HepG2 (cell line): ENCODE data around the gene NAIF1. TPM values are rescaled to one million over a fixed set of nuclear protein-coding genes. Genes with fewer than 3 reads are reported as not detected.

Experiments used
- ARNT2 ChIP-seq: sonication (generic); formaldehyde crosslinking; IDR thresholded peaks from 2 replicates; pipeline ENCODE4 v1.8.0; 2022; ENCODE audit warnings: mild to moderate bottlenecking, low read depth, missing genetic modification reagents, moderate library complexity
- BRD4 ChIP-seq: sonication (generic); formaldehyde crosslinking; IDR thresholded peaks from 2 replicates; pipeline ENCODE4 v1.4.0; 2020; ENCODE audit warnings: missing genetic modification reagents
- HDAC2 ChIP-seq: sonication (generic); formaldehyde crosslinking; IDR thresholded peaks from 2 replicates; pipeline ENCODE4 v1.4.0; 2020; ENCODE audit warnings: missing genetic modification reagents
- HES4 ChIP-seq: sonication (generic); formaldehyde crosslinking; IDR thresholded peaks from 2 replicates; pipeline ENCODE4 v1.9.0; 2021; ENCODE audit warnings: mild to moderate bottlenecking, missing genetic modification reagents, borderline replicate concordance
- HNF1A ChIP-seq, 2 experiments: sonication (generic) in 1 of 2; formaldehyde crosslinking in 1 of 2; IDR thresholded peaks; 2 replicates each; pipeline versions ENCODE4 v1.4.0 to v1.6.1; 2016 to 2020; ENCODE audit warnings: borderline replicate concordance in 1 of 2, low read depth in 1 of 2, mild to moderate bottlenecking in 1 of 2, missing genetic modification reagents in 1 of 2
- HNF4A ChIP-seq: sonication (generic); formaldehyde crosslinking; IDR thresholded peaks from 2 replicates; pipeline ENCODE4 v1.4.0; 2020; ENCODE audit warnings: missing genetic modification reagents
- IRF1 ChIP-seq: sonication (generic); formaldehyde crosslinking; IDR thresholded peaks from 2 replicates; pipeline ENCODE4 v1.4.0; 2020; ENCODE audit warnings: low read depth, mild to moderate bottlenecking, missing genetic modification reagents
- MED13 ChIP-seq: sonication (generic); formaldehyde crosslinking; IDR thresholded peaks from 2 replicates; pipeline ENCODE4 v1.5.0; 2020; ENCODE audit warnings: missing genetic modification reagents
- NFIC ChIP-seq: IDR thresholded peaks from 2 replicates; pipeline ENCODE4 v1.6.1; 2012; ENCODE audit warnings: mild to moderate bottlenecking, low read length, inconsistent platforms
- NPAS2 ChIP-seq: sonication (generic); formaldehyde crosslinking; IDR thresholded peaks from 2 replicates; pipeline ENCODE4 v1.8.0; 2022; ENCODE audit warnings: mild to moderate bottlenecking, missing genetic modification reagents, borderline replicate concordance
- REXO4 ChIP-seq: sonication (generic); formaldehyde crosslinking; IDR thresholded peaks from 2 replicates; pipeline ENCODE4 v1.8.0; 2022; ENCODE audit warnings: missing genetic modification reagents, mild to moderate bottlenecking, borderline replicate concordance
- RFX1 ChIP-seq: fragments of 450-650 bp; IDR thresholded peaks from 2 replicates; pipeline ENCODE4 v1.6.1; 2017
- SOX5 ChIP-seq: IDR thresholded peaks from 2 replicates; pipeline ENCODE4 v1.6.1; 2016; ENCODE audit warnings: borderline replicate concordance
- SOX6 ChIP-seq, 2 experiments: fragments of 450-650 bp in 1 of 2; sonication (generic) in 1 of 2; formaldehyde crosslinking in 1 of 2; IDR thresholded peaks; 2 replicates each; pipeline versions ENCODE4 v1.4.0 to v1.6.1; 2017 to 2020; ENCODE audit warnings: antibody characterized with exemption in 1 of 2, mild to moderate bottlenecking in 1 of 2, missing genetic modification reagents in 1 of 2
- STAT5B ChIP-seq: sonication (generic); formaldehyde crosslinking; IDR thresholded peaks from 2 replicates; pipeline ENCODE4 v1.4.0; 2020; ENCODE audit warnings: missing genetic modification reagents
- ZNF124 ChIP-seq: sonication (generic); formaldehyde crosslinking; IDR thresholded peaks from 2 replicates; pipeline ENCODE4 v1.4.0; 2020; ENCODE audit warnings: missing genetic modification reagents
- ZNF136 ChIP-seq: sonication (generic); formaldehyde crosslinking; IDR thresholded peaks from 2 replicates; pipeline ENCODE4 v1.8.1; 2022; ENCODE audit warnings: low read depth, mild to moderate bottlenecking, moderate library complexity, missing genetic modification reagents
- ZNF253 ChIP-seq: sonication (generic); formaldehyde crosslinking; IDR thresholded peaks from 2 replicates; pipeline ENCODE4 v1.8.0; 2022; ENCODE audit warnings: mild to moderate bottlenecking, missing genetic modification reagents, borderline replicate concordance
- ZNF431 ChIP-seq: sonication (generic); formaldehyde crosslinking; IDR thresholded peaks from 2 replicates; pipeline ENCODE4 v1.9.0; 2022; ENCODE audit warnings: missing genetic modification reagents, low read depth, mild to moderate bottlenecking, borderline replicate concordance
- ZNF543 ChIP-seq: sonication (generic); formaldehyde crosslinking; IDR thresholded peaks from 2 replicates; pipeline ENCODE4 v1.4.0; 2020; ENCODE audit warnings: mild to moderate bottlenecking, missing genetic modification reagents
- ZNF792 ChIP-seq: IDR thresholded peaks from 2 replicates; pipeline ENCODE4 v1.6.1; 2016
- ZNF891 ChIP-seq: sonication (generic); formaldehyde crosslinking; IDR thresholded peaks from 2 replicates; pipeline ENCODE4 v1.5.0; 2020; ENCODE audit warnings: mild to moderate bottlenecking, missing genetic modification reagents
- polyA plus RNA-seq, 8 experiments: library from polyadenylated mRNA; depleted of rRNA in 3 of 8; stranded (reverse) in 7 of 8; unstranded in 1 of 8; fragments of >200 nt; fragmentation: Illumina TruSeq in 4 of 8; extraction: Trizol in 4 of 8; gene quantifications; 2 replicates each; pipeline versions ENCODE4 v1.2.1 to v1.2.3, GENCODE V29; 2011 to 2016; ENCODE audit warnings: low read depth in 4 of 8, missing spikeins in 1 of 8, mixed read lengths in 1 of 8; ENCODE audit not compliant: insufficient read depth in 1 of 8
- total RNA-seq, 5 experiments: library from RNA; depleted of rRNA; stranded (reverse); fragments of >200 nt; fragmentation: Illumina TruSeq; extraction: Trizol; gene quantifications; 2 replicates each; pipeline ENCODE4 v1.2.3, GENCODE V29; 2016; ENCODE audit warnings: low read depth in 1 of 5
- TF ChIP-seq, protein P1 (sequence below): IDR thresholded peaks from 2 replicates; pipeline ENCODE4 v1.6.1; 2016; ENCODE audit warnings: mild to moderate bottlenecking, missing biosample characterization, missing genetic modification reagents
- TF ChIP-seq, protein P2 (sequence below): sonication (generic); formaldehyde crosslinking; IDR thresholded peaks from 2 replicates; pipeline ENCODE4 v1.8.0; 2022; ENCODE audit warnings: missing genetic modification reagents, mild to moderate bottlenecking, borderline replicate concordance

NAIF1 gene
- total and polyA plus RNA-seq, 2 of the 13 experiments (the other 11 are each of a cell fraction or from before 2014, with no cell fraction given): 6.0 to 6.9 TPM

DNA sequence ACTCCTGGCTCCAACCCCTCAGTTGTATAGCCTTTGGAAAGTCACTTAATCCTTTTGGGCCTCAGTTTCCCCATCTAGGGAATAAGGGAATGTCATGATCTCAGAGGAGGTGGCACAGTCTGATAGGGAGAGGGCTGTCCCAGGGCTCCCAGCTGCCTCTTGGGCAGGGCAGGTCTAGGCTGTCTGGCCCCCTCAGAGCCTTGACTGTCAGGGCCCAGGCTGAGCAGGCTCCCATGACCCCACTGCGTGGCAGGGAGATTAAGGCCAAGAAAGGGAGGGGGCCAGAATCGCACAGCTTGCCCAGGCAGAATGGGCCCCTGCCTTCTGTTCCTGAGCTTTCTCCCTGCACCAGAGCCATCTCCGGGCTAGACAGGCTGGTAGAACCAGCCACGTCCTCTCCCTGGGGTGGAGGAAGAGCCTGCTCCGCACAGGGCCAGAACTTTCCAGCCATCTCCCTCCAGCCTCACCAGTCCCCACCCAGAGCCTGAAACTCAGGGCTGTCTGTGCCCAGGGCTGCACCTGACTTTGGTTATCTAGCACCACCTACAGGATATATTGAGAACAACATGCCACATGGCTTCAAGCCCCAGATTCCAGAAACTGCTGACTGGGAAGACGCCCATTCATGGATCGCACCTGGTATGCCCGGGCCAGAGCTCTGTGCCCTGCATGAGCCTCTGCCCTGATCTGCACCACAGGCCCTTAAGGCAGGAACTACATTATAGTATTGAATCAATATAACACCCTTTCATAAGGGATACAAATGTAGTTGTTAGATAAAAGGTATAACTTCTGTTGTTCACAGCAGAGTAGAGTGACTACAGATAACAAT, 32.1 kb downstream of the NAIF1 start (continued):
- TF ChIP-seq, protein P1, sequence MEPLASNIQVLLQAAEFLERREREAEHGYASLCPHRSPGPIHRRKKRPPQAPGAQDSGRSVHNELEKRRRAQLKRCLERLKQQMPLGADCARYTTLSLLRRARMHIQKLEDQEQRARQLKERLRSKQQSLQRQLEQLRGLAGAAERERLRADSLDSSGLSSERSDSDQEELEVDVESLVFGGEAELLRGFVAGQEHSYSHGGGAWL (CRISPR knock-in tag): 0 out of 2 replicates have a peak, but pooled peaks have one; percentile 37
- no peak for TF ChIP-seq IRF1 (CRISPR knock-in tag)
- TF ChIP-seq, protein P2, sequence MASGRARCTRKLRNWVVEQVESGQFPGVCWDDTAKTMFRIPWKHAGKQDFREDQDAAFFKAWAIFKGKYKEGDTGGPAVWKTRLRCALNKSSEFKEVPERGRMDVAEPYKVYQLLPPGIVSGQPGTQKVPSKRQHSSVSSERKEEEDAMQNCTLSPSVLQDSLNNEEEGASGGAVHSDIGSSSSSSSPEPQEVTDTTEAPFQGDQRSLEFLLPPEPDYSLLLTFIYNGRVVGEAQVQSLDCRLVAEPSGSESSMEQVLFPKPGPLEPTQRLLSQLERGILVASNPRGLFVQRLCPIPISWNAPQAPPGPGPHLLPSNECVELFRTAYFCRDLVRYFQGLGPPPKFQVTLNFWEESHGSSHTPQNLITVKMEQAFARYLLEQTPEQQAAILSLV (CRISPR knock-in tag): peak; percentile 64; the same call in 1 of the 2 replicates
- no peak for TF ChIP-seq NFIC
- TF ChIP-seq STAT5B (CRISPR knock-in tag): no peak
- no peak for TF ChIP-seq ZNF431 (CRISPR knock-in tag)
- no peak for TF ChIP-seq HDAC2 (CRISPR knock-in tag)
- TF ChIP-seq ZNF124 (CRISPR knock-in tag): no peak
- no peak for TF ChIP-seq REXO4 (CRISPR knock-in tag)
- TF ChIP-seq HNF1A (IDR thresholded peaks at IDR 0.05; ENCODE audit: low read depth): no peak
- TF ChIP-seq HNF1A (CRISPR knock-in tag; IDR thresholded peaks at IDR 0.05; ENCODE audit: borderline replicate concordance): no peak
- TF ChIP-seq ARNT2 (CRISPR knock-in tag): no peak
- no peak for TF ChIP-seq BRD4 (CRISPR knock-in tag)
- no peak for TF ChIP-seq ZNF543
- no peak for TF ChIP-seq NPAS2
- TF ChIP-seq ZNF253 (CRISPR knock-in tag): no peak
- TF ChIP-seq SOX5: peak; percentile 29; the same call in 1 of the 2 replicates
- TF ChIP-seq ZNF136: no peak
- TF ChIP-seq MED13: no peak
- no peak for TF ChIP-seq ZNF891
- no peak for TF ChIP-seq RFX1
- TF ChIP-seq ZNF792 (CRISPR knock-in tag): 0 out of 2 replicates have a peak, but pooled peaks have one; percentile 17
- TF ChIP-seq SOX6 (IDR thresholded peaks at IDR 0.05): no peak
- peak; percentile 65 for TF ChIP-seq SOX6 (CRISPR knock-in tag; IDR thresholded peaks at IDR 0.05)
- TF ChIP-seq HNF4A (CRISPR knock-in tag): no peak
- TF ChIP-seq HES4: no peak
